Cerebellar cortex (tissue), 1 donor: ENCODE results near the gene TTN.

ENCODE experiments used
- DNase-seq: peaks from one replicate; pipeline ENCODE4 v3.0.0-alpha.2; 2015; ENCODE audit warnings: low spot score

Gene TTN

DNA sequence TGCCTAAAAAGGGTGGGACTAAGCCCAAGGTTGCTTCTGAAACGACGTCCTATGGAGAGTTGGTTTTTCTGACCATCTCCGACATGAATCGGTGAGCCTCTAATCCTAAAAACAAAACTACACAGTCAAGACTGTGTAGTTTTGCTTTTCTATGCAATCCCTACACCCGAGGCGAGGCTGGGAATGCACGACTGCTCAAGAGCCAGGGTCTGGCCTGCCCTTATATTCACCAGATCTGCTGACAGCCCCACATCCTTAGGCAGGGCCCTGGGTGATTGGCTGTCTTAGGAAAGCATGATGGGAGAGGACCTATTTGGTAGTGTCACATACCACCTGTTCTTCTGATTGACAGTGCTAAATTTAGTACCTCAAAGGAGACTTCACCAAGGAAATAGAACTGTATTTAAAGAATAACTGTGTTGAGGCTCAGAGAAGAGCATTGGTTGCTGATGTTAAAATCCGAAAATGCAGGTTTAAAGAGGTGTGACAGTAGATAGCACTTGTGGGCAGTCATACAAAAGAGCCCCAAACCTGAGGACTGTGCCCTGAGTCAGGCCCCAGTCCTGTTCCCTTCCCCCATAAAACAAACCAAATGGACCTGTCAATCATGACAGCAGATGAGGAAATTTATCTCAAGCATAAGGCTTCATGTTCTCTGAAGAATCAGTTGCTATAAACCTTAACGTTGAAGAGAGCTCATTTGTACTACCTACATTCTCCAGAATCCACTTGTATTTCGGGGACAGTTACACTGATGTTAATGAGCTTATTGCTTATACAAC is at the start of gene TTN:
TSS of gene TTN (minus strand) at position 197 of the 782 bp plus-strand sequence. CDS start 2,781 bp downstream, outside the sequence.
- no peak for DNase-seq

DNA sequence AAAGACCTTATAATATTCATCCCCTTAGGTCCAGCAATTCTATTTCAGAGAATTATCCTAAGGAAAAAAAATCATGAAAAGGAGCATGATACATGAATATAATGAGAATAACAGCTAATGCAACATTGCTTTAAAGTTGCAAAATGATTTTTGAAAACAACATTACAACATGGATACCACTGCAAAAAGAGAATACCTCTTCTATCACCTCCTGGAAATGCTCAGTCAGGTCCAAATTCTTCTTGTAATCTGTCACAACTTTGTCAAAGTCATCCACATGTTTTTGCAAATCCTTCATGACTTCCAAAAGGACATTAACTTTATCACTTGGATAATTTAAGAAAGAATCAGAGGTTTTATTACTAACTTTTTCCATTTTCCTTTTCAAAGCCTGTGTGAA is 47.9 kb upstream of the TTN start:
- no peak for DNase-seq

DNA sequence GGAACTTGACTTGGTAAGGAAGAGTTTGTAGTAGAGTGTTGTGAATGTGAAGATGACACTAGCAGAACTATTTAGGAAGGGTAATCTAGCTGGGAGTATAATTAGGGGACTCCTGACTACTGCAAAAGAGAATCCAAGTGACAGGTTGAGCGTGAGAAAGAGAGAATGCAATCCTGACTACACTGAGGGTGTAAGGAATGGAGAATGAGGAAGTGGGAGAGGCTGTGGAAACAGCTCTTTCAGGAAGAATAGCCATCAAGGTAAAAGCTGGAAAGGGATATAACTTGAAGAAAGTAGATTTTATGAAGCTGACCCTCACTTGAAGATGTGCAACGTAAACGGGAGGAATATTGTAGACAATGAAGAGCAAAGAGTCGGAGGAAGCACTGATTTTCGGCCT is 41.1 kb upstream of the TTN start:
- no peak for DNase-seq

DNA sequence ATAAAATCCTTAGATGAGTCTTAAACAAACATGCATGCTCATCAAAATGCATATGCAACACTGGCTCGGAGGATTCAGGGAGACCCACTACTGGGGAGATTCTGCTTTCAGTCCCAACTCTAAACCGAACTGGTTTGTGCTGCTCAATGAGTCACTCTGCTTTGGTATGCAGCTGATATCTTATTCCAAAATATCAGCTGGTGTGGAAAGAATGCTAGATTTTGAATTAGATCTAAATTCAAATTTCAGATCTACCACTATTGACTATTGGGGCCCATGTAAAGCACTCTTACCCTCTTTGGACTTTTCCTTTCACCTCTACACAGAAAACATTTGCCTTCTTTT is 39.2 kb upstream of the TTN start:
- no peak for DNase-seq

DNA sequence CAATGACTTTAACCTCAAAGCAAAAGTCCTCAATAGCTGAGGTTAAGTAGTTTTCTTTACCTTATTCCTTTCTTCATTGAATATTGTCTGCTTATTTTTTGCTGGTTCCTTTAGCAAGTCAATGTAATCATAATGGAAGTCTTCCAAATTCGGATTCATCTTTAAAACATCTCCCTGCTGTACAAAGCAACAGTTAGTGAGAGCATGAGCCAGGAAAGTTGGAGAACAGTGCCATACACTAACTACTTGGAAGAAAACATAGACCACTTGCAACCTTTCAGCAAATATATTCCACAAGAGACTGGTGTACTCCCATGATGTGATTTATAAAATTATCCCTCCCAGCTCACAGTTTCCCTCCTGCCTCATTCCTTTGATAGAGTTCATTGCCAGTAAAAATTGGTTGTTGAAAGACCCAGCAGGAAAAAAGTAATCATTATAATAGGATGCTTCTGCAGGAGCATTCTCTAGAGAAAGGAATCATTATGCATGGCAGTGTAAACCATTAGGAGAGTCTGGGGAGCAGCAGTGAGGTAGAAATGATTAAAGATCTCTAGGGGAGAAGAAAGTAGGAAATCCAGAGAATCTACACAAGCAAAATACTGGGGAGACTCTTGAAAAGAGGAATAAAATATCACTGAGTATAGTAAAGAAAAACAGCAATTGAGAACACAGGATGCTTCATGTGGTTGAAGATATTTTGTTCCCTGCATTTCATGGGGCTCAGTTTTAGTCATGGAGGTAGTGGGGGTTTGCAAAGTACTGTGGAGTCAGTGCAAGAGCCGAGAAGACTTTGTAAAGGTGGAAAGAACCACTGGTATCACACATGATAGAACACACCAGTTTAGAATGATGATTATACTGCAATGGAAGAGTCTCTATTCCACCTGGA is 38.6 kb upstream of the TTN start:
- no peak for DNase-seq

DNA sequence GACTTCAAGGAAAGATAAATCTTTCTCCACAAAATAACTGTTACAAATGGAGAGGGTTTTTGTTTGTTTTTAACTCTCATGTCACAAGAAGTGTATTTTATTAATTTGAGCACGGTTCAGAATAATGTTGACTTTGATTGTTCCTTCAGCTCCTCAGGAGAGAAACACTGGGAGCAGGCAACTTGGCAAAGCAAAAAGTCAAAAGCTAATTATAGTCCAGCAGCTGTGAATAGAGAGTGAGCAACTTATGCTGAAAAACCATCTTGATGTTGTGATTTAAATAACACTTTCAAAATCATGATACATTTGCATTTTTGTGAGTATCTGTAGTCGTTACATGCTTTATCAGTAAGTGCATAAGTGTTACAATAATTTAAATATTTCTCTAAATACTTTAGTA is 37.5 kb upstream of the TTN start:
- DNase-seq: no peak

DNA sequence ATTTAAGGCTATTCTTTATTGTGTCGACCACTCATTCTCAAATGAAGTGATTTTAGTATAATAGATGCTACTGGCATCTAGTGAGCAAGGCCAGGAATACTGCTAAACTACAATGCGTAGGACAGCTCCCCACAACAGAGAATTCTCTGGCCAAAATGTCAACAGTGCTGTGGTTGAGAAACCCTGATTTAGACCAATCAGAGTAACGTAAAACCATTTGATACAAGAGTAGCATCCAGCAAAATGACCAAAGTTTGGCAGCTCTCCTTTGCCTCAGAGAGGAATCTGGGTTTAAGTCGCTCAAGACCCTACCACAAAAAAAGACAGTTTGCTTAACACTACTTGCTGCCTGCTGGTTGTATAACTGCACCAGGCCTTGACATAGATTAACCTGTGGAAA is 37.0 kb upstream of the TTN start:
- no peak for DNase-seq

DNA sequence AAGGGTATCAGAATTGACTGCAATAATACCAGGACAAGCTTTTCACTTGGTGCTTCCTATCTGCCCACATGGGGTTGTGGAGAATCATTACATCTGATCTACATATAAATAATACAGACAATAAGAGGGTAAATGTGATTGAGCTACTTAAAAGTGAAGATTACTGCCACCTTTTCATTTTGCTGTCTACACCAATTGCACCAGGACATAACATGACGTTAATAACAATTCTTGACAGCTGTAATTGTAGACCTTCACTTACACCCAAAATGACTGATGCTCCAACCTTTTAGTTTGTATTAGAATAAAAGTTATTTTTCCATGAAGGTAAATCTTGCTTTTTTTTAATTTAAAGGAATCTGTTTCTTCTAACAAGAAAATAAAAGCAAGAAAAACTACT is 36.5 kb upstream of the TTN start:
- DNase-seq: no peak

DNA sequence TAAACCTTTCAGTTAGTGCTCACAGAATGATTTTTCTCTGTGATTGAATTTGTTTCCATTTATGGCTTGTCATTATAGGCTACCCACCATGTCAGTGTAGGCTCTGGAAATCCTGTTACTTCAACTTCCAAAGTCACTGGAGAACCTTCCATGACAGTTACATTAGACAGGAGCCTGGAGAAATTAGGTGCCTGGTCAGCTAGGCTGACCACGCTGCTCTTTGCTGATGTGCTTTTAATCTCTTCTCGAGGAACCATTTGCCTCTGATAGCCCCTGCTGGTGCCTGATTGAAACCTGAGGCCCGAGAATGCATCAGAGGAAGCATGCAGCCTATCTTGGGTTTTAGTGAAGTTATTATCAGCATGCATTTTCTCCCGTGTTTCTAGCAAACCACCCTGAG is 29.6 kb upstream of the TTN start:
- DNase-seq: no peak

DNA sequence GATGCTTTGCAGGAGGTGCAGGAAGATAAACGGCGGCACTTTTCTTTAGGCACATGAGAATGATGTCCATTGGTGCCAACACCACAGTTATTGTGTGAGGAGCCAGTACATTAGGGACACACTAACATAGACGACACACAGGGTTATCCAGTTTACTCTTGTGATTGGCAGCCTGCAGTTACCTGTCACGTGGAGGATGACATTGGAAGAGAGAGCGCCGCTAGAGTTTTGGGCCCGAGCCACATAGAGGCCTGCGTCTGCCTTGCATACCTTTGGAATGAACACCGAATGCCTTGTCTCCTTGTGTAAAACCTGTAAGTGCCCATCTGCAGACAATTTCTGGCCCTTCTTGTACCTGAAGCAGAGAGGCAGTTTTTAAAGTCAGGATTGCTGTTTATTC is 26.9 kb upstream of the TTN start:
- no peak for DNase-seq

DNA sequence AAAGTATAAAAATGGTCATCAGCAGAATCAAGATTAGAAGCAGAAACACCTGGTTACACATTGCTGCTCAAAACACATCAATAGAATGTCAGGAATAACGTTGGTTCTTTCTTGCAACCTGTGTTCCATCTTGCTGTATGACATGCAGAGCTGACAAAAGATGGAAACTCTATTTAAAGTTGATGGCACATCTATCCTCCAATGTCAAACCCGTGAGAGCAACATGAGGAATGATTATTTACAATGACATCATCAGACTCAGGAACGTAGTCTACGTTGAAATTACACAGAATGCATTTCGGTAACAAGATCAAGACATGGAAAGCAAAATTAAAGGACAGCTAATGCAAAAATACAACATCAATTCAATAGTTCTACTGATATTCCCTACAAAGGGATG is 26.2 kb upstream of the TTN start:
- no peak for DNase-seq

DNA sequence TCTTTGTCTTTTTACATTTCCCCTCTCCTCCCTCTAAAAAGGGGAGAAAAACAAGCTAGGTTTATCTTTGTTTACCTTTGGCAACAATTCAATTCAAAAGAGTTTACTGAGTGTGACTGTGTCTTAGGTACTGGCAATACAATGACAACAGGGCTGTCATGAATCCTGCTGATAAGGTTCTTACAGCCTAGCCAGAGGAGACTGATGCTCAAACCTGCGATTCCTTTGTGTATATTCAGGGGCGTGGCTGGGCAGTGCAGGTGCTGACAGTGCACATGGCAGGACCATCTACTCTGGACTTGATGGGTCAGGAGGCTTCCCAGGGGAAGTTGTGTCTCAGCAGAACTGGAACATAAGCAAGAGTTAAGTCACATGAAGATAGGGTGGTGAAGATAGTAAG is 23.2 kb upstream of the TTN start:
- DNase-seq: no peak

DNA sequence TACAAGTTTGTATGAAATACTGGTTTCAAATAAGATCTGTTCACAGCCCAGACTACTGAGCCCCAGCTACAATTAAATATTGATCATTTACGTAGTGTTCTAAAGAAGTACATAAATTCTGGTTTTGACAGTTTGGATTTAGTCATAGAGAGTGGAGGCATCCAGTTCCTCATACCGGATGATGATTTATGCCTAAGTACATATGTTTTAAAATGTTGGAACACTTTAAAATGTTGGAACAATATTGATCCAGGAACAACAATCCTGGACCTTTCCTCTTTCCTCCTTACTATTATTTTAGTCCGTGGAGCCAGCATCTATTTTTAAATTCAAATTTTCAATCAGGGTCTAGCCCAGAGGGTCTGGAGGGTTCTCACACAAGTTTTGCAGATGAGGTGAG is 22.8 kb upstream of the TTN start:
- no peak for DNase-seq

DNA sequence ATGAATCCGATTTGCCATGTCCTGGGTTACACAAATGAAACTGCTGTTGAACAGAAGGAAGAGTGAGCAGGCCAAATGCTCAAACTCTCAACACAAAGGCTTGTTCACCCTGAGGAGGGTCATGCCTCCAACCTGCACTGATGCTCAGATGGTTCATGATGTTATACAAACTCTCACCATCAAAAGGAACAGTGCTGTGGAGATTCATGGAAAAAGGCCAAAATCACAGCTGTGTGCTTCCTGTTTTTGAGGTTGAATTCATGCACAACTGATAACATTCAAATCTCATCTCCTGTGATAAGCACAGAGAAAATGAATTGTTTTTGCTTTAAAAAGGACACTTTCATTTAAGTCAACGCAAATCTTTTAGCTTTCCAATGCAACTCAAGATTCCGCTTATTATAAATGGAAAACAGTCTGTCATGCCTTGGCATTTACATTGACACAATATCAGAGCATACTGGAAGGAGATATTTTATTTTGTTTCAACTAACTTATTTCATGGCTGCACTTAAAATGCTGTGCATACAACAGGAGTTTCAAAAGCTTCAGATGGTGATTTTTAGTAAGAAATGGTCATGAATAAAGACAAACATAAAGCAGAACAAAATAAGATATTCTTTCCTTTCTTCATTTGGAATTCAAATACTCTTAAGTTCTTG is 22.2 kb upstream of the TTN start:
- DNase-seq: no peak

DNA sequence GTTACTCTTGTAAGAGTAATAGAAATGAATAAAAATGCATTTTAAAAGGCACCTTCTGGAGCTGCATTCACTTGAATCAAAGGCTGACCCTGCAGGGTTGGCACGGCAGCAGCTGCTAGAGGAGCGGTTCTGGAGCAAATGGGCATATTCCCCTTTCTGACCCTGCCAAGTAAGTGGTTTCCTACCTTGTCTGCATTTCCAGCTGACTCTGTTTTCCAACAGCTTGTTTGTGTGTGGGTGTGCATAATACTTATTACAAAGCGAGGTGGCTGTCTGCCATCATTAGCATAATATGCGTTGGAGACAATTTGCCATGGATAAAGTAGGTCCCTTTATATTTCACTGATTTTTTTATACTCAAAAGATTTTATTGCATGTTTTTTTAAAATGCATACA is 21.3 kb upstream of the TTN start:
- no peak for DNase-seq

DNA sequence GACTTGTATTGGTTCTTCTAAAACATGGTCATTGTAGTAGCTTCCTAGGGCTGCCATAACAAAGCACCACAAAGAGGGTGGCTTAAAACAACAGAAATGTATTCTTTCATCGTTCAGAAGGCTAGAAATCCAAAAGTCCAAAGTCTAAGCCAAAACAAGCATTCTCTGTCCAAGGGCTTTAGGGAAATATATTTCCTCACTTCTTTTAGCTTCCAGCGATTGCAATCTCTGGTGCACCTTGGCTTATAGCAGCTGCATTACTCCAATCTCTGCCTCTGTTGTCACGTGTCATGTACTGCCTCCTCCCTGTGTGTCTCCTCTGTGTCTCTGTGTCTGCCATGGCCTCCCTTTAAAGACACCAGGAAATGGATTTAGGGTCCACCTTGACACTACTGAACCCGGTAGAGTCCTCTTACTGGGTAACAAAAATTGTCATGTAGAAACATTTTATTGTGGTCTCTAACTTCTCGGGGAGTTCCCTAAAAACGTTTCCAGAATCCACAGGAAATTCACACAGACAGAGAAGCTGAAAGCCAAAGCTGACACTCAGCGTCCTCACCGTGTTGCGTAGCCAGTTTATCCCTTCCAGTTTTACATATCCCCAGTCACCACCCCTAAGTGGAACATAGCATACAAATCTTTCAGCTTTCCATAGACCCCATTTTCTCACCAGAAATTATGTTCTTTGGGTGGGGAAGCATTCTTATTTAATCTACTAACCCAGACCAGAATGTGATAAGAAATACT is 20.7 kb upstream of the TTN start:
- DNase-seq: no peak

DNA sequence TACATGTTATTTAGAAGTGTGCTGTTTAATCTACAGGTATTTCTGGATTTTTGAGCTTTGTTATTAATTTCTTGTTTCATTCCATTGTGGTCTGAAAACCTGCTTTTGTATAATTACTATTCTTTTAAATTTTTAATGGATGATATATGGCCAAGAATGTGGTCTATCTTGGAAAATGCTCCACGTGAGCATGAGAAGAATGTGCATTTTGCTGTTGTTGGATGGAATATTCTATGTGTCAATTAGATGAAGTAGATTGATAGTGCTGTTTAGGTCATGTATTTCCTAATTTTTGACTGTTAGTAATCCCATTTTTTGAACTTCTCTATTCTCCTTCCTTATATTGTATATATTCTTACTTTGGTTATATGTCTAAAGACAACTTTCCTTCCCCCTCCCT is 19.9 kb upstream of the TTN start:
- no peak for DNase-seq

DNA sequence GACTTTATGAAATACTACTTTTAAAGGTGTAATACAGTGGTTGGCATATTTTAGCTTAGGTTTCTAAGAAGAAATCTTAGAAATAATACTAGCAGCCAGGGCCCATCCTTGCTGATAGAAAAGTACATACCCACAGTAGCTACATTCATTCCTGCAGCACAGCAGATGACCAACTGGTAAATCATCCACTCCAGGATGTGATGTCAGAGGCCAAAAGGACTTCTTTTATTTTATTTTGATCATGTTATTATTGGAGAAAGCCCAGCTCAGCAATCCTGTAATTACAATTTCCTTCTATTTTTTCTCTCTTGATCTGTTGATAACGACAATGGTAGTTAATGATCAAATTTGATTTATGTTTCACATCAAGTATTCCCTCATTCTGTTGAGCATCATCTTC is 18.0 kb upstream of the TTN start:
- no peak for DNase-seq

DNA sequence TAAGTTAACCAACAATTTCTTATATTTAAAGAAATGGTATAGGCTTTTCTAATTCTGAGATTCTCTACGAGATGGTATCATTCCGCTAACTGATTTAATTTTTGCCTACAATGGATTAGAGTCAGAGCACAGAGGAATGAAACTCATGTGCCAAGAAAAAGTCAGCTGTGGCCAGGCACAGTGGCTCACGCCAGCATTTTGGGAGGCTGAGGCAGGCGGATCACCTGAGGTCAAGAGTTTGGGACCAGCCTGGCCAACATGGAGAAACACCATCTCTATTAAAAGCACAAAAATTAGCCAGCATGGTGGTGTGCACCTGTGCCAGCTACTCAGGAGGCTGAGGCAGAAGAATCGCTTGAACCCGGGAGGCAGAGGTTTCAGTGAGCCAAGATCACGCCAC is 17.0 kb upstream of the TTN start:
- no peak for DNase-seq

DNA sequence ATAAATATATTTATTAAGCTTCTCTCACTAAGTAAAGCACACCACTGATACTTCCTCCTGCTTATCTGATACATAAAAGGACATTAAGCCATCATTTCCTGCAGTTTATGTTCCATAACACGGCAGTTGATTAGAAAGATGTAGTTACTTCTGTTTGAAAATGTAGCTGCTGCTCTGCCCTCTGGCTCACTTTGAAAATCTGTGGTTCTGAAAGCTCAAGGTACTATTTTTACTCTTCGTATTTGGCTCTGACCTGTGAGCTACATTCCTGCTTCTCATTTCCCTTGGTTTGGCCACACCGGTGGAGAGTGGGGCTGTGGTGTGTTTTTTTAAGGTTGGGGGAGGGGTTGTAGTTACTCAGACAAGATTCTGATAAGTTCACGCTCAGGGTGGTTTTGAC is 12.8 kb upstream of the TTN start:
- DNase-seq: no peak

DNA sequence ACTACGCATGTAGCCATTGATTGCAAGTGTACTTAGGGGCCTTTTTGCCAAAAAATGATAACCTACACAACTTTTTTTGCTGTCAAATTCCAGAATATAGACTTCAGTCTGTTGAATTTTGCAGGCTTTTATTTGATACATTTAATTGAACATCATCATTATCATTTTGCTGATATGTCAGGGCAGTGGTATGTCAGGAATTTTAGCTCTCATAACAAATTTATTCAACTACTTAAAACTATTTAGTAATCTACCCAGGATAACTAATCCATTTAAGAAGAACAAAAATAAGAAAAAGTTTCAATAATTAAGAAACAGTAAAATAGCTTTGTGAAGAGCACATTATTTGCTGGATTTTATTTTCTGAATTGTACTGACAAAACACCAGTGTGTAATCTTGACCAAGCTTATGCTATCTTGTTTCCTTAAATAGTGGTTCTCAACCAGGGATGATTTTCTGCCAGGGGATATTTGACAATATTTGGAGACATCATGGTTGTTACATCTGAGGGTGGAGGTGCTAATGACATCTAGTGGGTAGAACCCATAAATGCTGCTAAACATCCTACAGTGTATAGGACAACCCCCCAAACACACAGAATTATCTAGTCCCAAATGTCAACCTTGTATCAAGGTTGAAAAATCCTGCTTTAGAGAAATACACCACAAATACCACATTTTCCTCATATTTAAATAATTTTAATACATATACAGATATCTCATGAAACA is 12.1 kb upstream of the TTN start:
- DNase-seq: no peak

DNA sequence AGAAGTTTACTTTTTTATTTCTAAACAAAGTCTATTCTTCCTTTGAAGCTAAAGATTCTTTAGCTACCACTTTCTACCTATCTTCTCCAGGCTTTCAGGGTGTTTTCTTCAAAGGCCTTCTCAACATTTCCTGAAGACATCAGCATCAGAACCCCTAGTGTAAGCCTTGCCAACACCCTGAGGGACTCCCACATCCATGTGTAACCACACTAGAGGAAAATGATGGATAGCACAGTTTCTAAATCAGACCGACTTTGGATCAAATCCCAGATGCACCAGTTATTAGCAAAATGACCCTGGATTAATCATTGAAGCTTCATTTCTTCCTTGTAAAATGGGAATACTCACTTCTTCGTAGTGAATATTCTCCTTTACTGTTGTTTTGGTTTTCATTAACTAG is 4.7 kb upstream of the TTN start:
- DNase-seq: no peak
